Measurements from ENCODE around the gene SIT1. TPM values are rescaled to one million over a fixed set of nuclear protein-coding genes. Genes with fewer than 3 reads are reported as not detected.

The SIT1 gene
- total RNA-seq, 1 experiment from 2014 or later: not detected

DNA sequence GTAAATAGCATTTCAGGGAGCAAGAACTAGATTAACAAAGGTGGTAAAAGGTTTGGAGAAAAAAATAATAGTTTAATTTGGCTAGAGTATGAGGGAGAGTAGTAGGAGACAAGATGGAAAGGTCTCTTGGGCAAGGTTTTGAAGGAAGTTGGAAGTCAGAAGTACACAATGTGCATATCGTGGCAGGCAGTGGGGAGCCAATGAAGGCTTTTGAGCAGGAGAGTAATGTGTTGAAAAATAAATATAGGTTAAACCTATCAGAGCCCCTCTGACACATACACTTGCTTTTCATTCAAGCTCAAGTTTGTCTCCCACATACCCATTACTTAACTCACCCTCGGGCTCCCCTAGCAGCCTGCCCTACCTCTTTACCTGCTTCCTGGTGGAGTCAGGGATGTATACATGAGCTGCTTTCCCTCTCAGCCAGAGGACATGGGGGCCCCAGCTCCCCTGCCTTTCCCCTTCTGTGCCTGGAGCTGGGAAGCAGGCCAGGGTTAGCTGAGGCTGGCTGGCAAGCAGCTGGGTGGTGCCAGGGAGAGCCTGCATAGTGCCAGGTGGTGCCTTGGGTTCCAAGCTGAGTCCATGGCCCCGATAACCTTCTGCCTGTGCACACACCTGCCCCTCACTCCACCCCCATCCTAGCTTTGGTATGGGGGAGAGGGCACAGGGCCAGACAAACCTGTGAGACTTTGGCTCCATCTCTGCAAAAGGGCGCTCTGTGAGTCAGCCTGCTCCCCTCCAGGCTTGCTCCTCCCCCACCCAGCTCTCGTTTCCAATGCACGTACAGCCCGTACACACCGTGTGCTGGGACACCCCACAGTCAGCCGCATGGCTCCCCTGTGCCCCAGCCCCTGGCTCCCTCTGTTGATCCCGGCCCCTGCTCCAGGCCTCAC, 22.6 kb upstream of the SIT1 start, which contains the start of gene CA9:
Gene CA9, plus strand, starts transcription at position 797 of the 893 bp plus-strand sequence. Its CDS starts 32 bp downstream, at position 829.
- H3K9me3 ChIP-seq (ENCODE audit: control insufficient read depth, insufficient read depth, low read depth, low read length): no peaks in the 10 kb centered on the region
- H3K27me3 ChIP-seq (ENCODE audit: control insufficient read depth, insufficient read depth, low read length): no peaks in the 10 kb centered on the region
- in situ Hi-C loops (cut with HindIII; ENCODE audit: low pct_unique_long_range_greater_than_20kb, low sequenced_read_pairs): no loop called here
- H3K4me1 ChIP-seq (ENCODE audit: control insufficient read depth, insufficient read depth, low read length): no peaks in the 10 kb centered on the region; the same call in 1 of the 2 replicates
- no peaks in the 10 kb centered on the region for H3K36me3 ChIP-seq (ENCODE audit: control insufficient read depth, insufficient read depth, low read length)
- BruUV-seq (replicated peaks): no TSS peak
- ATAC-seq: peak; percentile 8; the same call in 1 of the 2 replicates
- H3K27ac ChIP-seq (ENCODE audit: low read length): no peak within 1 kb of the TSS
- CTCF ChIA-PET: interaction anchor here (1.4 kb wide), 1 partner anchor 10 kb away, joined by 5 read pairs; no protein-coding TSS in a partner anchor
- no peak for TF ChIP-seq SIN3A (IDR thresholded peaks at IDR 0.05; ENCODE audit: borderline replicate concordance, insufficient read depth, low read depth, low read length)
- TF ChIP-seq, protein P1, sequence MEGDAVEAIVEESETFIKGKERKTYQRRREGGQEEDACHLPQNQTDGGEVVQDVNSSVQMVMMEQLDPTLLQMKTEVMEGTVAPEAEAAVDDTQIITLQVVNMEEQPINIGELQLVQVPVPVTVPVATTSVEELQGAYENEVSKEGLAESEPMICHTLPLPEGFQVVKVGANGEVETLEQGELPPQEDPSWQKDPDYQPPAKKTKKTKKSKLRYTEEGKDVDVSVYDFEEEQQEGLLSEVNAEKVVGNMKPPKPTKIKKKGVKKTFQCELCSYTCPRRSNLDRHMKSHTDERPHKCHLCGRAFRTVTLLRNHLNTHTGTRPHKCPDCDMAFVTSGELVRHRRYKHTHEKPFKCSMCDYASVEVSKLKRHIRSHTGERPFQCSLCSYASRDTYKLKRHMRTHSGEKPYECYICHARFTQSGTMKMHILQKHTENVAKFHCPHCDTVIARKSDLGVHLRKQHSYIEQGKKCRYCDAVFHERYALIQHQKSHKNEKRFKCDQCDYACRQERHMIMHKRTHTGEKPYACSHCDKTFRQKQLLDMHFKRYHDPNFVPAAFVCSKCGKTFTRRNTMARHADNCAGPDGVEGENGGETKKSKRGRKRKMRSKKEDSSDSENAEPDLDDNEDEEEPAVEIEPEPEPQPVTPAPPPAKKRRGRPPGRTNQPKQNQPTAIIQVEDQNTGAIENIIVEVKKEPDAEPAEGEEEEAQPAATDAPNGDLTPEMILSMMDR (IDR thresholded peaks at IDR 0.05): no peak
- TF ChIP-seq, protein P2, sequence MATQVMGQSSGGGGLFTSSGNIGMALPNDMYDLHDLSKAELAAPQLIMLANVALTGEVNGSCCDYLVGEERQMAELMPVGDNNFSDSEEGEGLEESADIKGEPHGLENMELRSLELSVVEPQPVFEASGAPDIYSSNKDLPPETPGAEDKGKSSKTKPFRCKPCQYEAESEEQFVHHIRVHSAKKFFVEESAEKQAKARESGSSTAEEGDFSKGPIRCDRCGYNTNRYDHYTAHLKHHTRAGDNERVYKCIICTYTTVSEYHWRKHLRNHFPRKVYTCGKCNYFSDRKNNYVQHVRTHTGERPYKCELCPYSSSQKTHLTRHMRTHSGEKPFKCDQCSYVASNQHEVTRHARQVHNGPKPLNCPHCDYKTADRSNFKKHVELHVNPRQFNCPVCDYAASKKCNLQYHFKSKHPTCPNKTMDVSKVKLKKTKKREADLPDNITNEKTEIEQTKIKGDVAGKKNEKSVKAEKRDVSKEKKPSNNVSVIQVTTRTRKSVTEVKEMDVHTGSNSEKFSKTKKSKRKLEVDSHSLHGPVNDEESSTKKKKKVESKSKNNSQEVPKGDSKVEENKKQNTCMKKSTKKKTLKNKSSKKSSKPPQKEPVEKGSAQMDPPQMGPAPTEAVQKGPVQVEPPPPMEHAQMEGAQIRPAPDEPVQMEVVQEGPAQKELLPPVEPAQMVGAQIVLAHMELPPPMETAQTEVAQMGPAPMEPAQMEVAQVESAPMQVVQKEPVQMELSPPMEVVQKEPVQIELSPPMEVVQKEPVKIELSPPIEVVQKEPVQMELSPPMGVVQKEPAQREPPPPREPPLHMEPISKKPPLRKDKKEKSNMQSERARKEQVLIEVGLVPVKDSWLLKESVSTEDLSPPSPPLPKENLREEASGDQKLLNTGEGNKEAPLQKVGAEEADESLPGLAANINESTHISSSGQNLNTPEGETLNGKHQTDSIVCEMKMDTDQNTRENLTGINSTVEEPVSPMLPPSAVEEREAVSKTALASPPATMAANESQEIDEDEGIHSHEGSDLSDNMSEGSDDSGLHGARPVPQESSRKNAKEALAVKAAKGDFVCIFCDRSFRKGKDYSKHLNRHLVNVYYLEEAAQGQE (IDR thresholded peaks at IDR 0.05; ENCODE audit: insufficient read depth in 1 of 2, low read depth in 2 of 2, low read length in 1 of 2): no peak
- no peak for TF ChIP-seq TCF7L2 (IDR thresholded peaks at IDR 0.05; ENCODE audit: low read depth, low read length)
- TF ChIP-seq POLR2AphosphoS5 (IDR thresholded peaks at IDR 0.05; ENCODE audit: low read depth, low read length): no peak
- no peak for DNase-seq (ENCODE audit: low read depth, low spot score)
- POLR2A ChIA-PET: interaction anchor here (0.5 kb wide), 2 partner anchors 13 to 46 kb away, joined by 3 to 10 read pairs; no protein-coding TSS in a partner anchor
- H3K4me3 ChIP-seq (ENCODE audit: low read depth in 2 of 2, low read length in 2 of 2): no peak within 1 kb of the TSS
- intact Hi-C loops (cut with micrococcal nuclease; ENCODE audit: unreplicated experiment): no loop called here

DNA sequence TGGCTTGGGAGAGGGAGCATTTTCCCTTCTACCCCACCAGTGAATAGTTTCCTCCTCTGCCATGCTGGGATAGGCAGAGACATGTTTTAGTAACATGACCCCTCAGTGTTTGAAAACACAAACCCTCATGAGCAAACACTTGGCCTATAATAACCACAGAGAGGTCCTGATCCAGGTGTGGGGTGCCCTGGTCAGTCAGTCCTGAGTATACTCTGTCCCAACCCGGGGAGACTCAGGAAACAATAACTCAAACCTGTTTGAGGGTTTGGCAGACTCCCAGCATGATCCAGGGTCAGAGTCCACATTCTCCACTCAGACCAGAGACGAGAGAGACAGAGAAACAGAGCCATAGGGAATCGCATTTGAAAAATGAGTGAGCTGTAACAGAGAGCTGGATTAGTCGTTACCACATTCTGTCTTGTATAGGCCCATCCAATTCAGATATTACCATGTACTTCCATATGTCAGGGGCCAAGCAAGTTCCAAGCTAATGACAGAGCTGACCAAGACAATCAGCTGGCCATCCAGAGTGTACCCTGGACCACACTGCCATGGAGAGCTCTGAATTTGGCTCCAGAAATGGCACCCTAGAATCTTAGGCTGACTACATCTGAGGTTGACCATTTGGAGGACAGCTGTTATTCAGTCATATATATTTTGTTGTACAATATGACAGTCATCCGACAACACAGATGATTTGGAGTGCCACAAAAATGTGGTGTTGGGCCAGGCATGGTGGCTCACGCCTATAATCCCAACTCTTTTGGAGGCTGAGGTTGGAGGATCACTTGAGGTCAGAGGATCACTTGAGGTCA, 18.8 kb upstream of the SIT1 start:
- in situ Hi-C loops (cut with HindIII; ENCODE audit: low pct_unique_long_range_greater_than_20kb, low sequenced_read_pairs) (no loop called here), intact Hi-C loops (cut with micrococcal nuclease; ENCODE audit: unreplicated experiment) (no loop called here)
- ChIA-PET CTCF (no interaction called here), POLR2A (interaction anchor here (1.1 kb wide), 1 partner anchor 9 kb away, joined by 3 read pairs; no protein-coding TSS in a partner anchor)
- TF ChIP-seq, protein P1 (IDR thresholded peaks at IDR 0.05): no peak
- no peak for TF ChIP-seq SIN3A (IDR thresholded peaks at IDR 0.05; ENCODE audit: borderline replicate concordance, insufficient read depth, low read depth, low read length)
- TF ChIP-seq, protein P2 (IDR thresholded peaks at IDR 0.05; ENCODE audit: insufficient read depth in 1 of 2, low read depth in 2 of 2, low read length in 1 of 2): no peak
- TF ChIP-seq POLR2AphosphoS5 (IDR thresholded peaks at IDR 0.05; ENCODE audit: low read depth, low read length): no peak
- no peak for TF ChIP-seq TCF7L2 (IDR thresholded peaks at IDR 0.05; ENCODE audit: low read depth, low read length)
- no peak for ATAC-seq
- no peaks in the 10 kb centered on the region for H3K27me3 ChIP-seq (ENCODE audit: control insufficient read depth, insufficient read depth, low read length)
- H3K9me3 ChIP-seq (ENCODE audit: control insufficient read depth, insufficient read depth, low read depth, low read length): no peaks in the 10 kb centered on the region
- no TSS peak for BruUV-seq (replicated peaks)
- H3K36me3 ChIP-seq (ENCODE audit: control insufficient read depth, insufficient read depth, low read length): no peaks in the 10 kb centered on the region
- H3K4me3 ChIP-seq (ENCODE audit: low read depth in 2 of 2, low read length in 2 of 2): no peak overlapping the region
- no peak overlapping the region for H3K27ac ChIP-seq (ENCODE audit: low read length)
- DNase-seq (ENCODE audit: low read depth, low spot score): no peak
- H3K4me1 ChIP-seq (ENCODE audit: control insufficient read depth, insufficient read depth, low read length): peaks cover 8% of the 10 kb centered on the region

All from Panc1 (cell line).